Keratinocyte (primary cell): ENCODE results near the gene AKAP13. TPM values are rescaled to one million over a fixed set of nuclear protein-coding genes. Genes with fewer than 3 reads are reported as not detected.

Experiments
- DNase-seq: peaks from one replicate; pipeline ENCODE4 v3.0.0-alpha.2; 2011; ENCODE audit warnings: low read depth, missing footprints, low spot score
- FAIRE-seq: peaks from 2 replicates; lab custom pipeline; 2011; peaks lifted over from hg19 to GRCh38; lab: Jason Lieb, UNC
- H2AFZ ChIP-seq: 2 replicates; pipeline ENCODE4 v1.6.0; 2012; ENCODE audit warnings: low read length, control low read depth, inconsistent platforms; ENCODE audit not compliant: control insufficient read depth
- H3K27ac ChIP-seq: 2 replicates; pipeline ENCODE4 v1.5.1; 2011; ENCODE audit warnings: low read length; ENCODE audit not compliant: control insufficient read depth, insufficient read depth
- H3K27me3 ChIP-seq: 3 replicates; pipeline ENCODE4 v1.6.0; 2011; ENCODE audit warnings: low read length; ENCODE audit not compliant: control insufficient read depth, insufficient read depth; ENCODE audit errors: extremely low read depth
- H3K36me3 ChIP-seq, 2 experiments: 2 replicates in 1 of 2; 3 replicates in 1 of 2; pipeline ENCODE4 v1.5.1; 2011; ENCODE audit warnings: low read length in 2 of 2, mild to moderate bottlenecking in 1 of 2; ENCODE audit not compliant: control insufficient read depth in 2 of 2, insufficient read depth in 2 of 2; ENCODE audit errors: extremely low read depth in 1 of 2
- H3K4me1 ChIP-seq: 3 replicates; pipeline ENCODE4 v1.5.1; 2011; ENCODE audit warnings: low read length; ENCODE audit not compliant: control insufficient read depth, insufficient read depth; ENCODE audit errors: extremely low read depth
- H3K4me2 ChIP-seq: 3 replicates; pipeline ENCODE4 v1.6.0; 2011; ENCODE audit warnings: low read depth, low read length; ENCODE audit not compliant: control insufficient read depth, insufficient read depth; ENCODE audit errors: extremely low read depth
- H3K4me3 ChIP-seq, 3 experiments: fragments of 200-600 bp in 1 of 3; sonication (generic) in 1 of 3; 2 replicates in 2 of 3; 3 replicates in 1 of 3; pipeline ENCODE4 v1.5.1; 2011 to 2016; ENCODE audit warnings: low read length in 3 of 3, mild to moderate bottlenecking in 3 of 3, control low read depth in 2 of 3, inconsistent platforms in 1 of 3, low read depth in 1 of 3, mixed read lengths in 1 of 3, mixed run types in 1 of 3, moderate library complexity in 1 of 3; ENCODE audit not compliant: control insufficient read depth in 2 of 3, insufficient read depth in 2 of 3; ENCODE audit errors: extremely low read depth in 1 of 3
- H3K79me2 ChIP-seq: 2 replicates; pipeline ENCODE4 v1.6.0; 2012; ENCODE audit warnings: low read length; ENCODE audit not compliant: control insufficient read depth, insufficient read depth
- H3K9ac ChIP-seq: 3 replicates; pipeline ENCODE4 v1.6.0; 2011; ENCODE audit warnings: low read length; ENCODE audit not compliant: control insufficient read depth, insufficient read depth; ENCODE audit errors: extremely low read depth
- H3K9me1 ChIP-seq: 3 replicates; pipeline ENCODE4 v1.6.0; 2011; ENCODE audit warnings: low read length; ENCODE audit not compliant: control insufficient read depth, insufficient read depth; ENCODE audit errors: extremely low read depth
- H3K9me3 ChIP-seq: 2 replicates; pipeline ENCODE4 v1.5.1; 2012; ENCODE audit warnings: low read depth, low read length; ENCODE audit not compliant: control insufficient read depth
- H4K20me1 ChIP-seq: 3 replicates; pipeline ENCODE4 v1.6.0; 2011; ENCODE audit warnings: low read length; ENCODE audit not compliant: control insufficient read depth, insufficient read depth; ENCODE audit errors: extremely low read depth
- CTCF ChIP-seq, 3 experiments: IDR thresholded peaks in 1 of 3; conservative IDR thresholded peaks in 1 of 3; optimal IDR thresholded peaks in 1 of 3; 2 replicates in 2 of 3; 3 replicates in 1 of 3; pipeline versions ENCODE3 to v1.5.1; 2011; ENCODE audit warnings: low read length in 3 of 3, mild to moderate bottlenecking in 3 of 3, moderate library complexity in 2 of 3, control low read depth in 1 of 3, inconsistent platforms in 1 of 3; ENCODE audit not compliant: insufficient read depth in 2 of 3; ENCODE audit errors: extremely low read depth in 1 of 3
- EZH2 ChIP-seq: IDR thresholded peaks from one replicate; pipeline ENCODE4 v1.6.1; 2012; ENCODE audit warnings: inconsistent platforms, mild to moderate bottlenecking, low read length, moderate library complexity
- dilution Hi-C: fragments of 300-500 bp; cut with MboI; formaldehyde crosslinking; loops from one replicate; pipeline ENCODE4 v1.7.0; 2020; ENCODE audit warnings: low sequenced_read_pairs; ENCODE audit not compliant: extremely low pct_ligation_motif_present
- polyA plus RNA-seq, 5 experiments: library from polyadenylated mRNA; depleted of rRNA in 3 of 5; stranded (reverse) in 3 of 5; stranded (forward) in 1 of 5; unstranded in 1 of 5; fragments of >200 nt; gene quantifications; 1 replicate in 1 of 5; 2 replicates in 3 of 5; 3 replicates in 1 of 5; pipeline versions ENCODE4 v1.2.1 to v1.2.3, GENCODE V29; 2011 to 2012; ENCODE audit warnings: missing spikeins in 2 of 5, low read depth in 1 of 5, low replicate concordance in 1 of 5

AKAP13 gene
- polyA plus RNA-seq, 1 donor (not counting 4 experiments of a cell fraction or from before 2014, with no cell fraction given) = 16.7 TPM

DNA sequence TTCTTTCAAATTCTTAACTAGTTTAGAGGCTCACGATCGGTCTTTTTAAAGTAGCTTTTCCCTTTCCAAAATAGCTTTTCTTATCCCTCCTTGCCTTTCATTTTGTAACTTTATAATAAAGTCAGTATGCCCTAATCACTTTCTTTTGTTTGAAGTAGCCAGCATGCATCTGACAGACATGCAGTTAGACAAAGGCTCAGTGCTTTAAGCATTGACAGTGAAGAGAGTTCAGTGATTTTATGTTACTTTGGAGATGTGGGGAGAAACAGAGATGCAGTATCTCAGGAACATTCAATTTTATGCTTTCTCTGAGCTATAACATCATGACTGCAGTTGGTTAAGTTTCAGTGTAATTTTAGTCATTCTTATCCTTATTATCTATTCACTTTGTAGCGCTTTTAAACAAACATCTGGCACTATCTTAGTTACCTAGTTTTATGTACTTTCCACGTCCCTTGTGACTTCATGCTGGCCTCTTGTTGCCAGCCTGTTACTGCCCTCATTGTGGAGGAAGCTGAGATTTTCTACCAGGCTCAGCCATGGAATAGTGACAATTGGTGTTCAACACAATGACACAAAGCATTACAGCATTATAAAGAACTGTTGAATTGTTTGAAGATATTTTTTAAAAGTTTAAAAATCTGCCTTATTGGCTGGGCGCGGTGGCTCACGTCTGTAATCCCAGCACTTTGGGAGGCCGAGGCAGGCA, 90.3 kb downstream of the AKAP13 start:
- Histone ChIP-seq H3K27me3 (no peaks in the 10 kb centered on the region), H3K79me2 (peaks cover 54% of the 10 kb centered on the region), H3K4me1 (peaks cover 27% of the 10 kb centered on the region), H3K9ac (no peak overlapping the region), H3K9me3 (no peaks in the 10 kb centered on the region), H4K20me1 (no peaks in the 10 kb centered on the region), H3K4me2 (no peak overlapping the region), H2AFZ (no peak overlapping the region), H3K27ac (no peak overlapping the region), H3K4me3 (no peak overlapping the region), H3K36me3 (no peaks in the 10 kb centered on the region), H3K9me1 (no peaks in the 10 kb centered on the region)
- dilution Hi-C loops = no loop called here
- DNase-seq (no peak), FAIRE-seq (no peak)
- no peak for TF ChIP-seq EZH2
- TF ChIP-seq CTCF (optimal IDR thresholded peaks at IDR 0.05 in 1 of 3, IDR thresholded peaks at IDR 0.05 in 1 of 3, conservative IDR thresholded peaks at IDR 0.05 in 1 of 3; ENCODE audit: extremely low read depth in 1 of 3, insufficient read depth in 2 of 3, low read length in 3 of 3) = no peak

DNA sequence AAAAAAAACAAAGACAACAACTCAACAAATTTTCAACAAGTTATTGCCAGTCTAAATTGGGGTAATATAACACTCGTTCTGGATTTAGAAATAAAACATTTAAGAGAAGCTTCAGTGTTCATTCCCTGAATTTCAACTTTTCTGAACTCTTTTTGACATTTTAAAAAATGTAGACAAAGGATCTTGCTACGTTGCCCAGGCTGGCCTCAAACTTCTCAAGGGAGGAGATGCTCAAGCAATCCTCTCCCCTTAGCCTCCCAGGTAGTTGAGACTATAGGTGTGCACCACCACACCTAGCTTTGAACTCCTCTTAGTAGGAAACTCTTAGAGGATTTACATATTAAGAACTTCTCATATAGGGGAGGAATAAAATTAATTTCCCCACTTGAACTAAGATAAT, 91.9 kb downstream of the AKAP13 start:
- Histone ChIP-seq H3K27ac (no peak overlapping the region), H3K4me1 (peaks cover 43% of the 10 kb centered on the region), H3K36me3 (no peaks in the 10 kb centered on the region), H3K79me2 (peaks cover 52% of the 10 kb centered on the region), H3K4me2 (no peak overlapping the region), H3K9me1 (no peaks in the 10 kb centered on the region), H3K4me3 (no peak overlapping the region), H3K9ac (no peak overlapping the region), H3K9me3 (no peaks in the 10 kb centered on the region), H4K20me1 (no peaks in the 10 kb centered on the region), H3K27me3 (no peaks in the 10 kb centered on the region), H2AFZ (no peak overlapping the region)
- TF ChIP-seq CTCF (optimal IDR thresholded peaks at IDR 0.05 in 1 of 3, IDR thresholded peaks at IDR 0.05 in 1 of 3, conservative IDR thresholded peaks at IDR 0.05 in 1 of 3; ENCODE audit: extremely low read depth in 1 of 3, insufficient read depth in 2 of 3, low read length in 3 of 3) (no peak), EZH2 (no peak)
- DNase-seq (no peak), FAIRE-seq (no peak)
- dilution Hi-C loops = no loop called here
